Keratinocyte (primary cell): ENCODE data around the gene GRM4. TPM values are rescaled to one million over a fixed set of nuclear protein-coding genes. Genes with fewer than 3 reads are reported as not detected.
A peak's percentile ranks its signal among the peaks of the same experiment; 100 is the strongest.

Experiments used
- DNase-seq: peaks from one replicate; pipeline ENCODE4 v3.0.0-alpha.2; 2011; ENCODE audit warnings: low read depth, missing footprints, low spot score
- FAIRE-seq: peaks from 2 replicates; lab custom pipeline; 2011; peaks lifted over from hg19 to GRCh38; lab: Jason Lieb, UNC
- H2AFZ ChIP-seq: 2 replicates; pipeline ENCODE4 v1.6.0; 2012; ENCODE audit warnings: low read length, control low read depth, inconsistent platforms; ENCODE audit not compliant: control insufficient read depth
- H3K27ac ChIP-seq: 2 replicates; pipeline ENCODE4 v1.5.1; 2011; ENCODE audit warnings: low read length; ENCODE audit not compliant: control insufficient read depth, insufficient read depth
- H3K27me3 ChIP-seq: 3 replicates; pipeline ENCODE4 v1.6.0; 2011; ENCODE audit warnings: low read length; ENCODE audit not compliant: control insufficient read depth, insufficient read depth; ENCODE audit errors: extremely low read depth
- H3K36me3 ChIP-seq, 2 experiments: 2 replicates in 1 of 2; 3 replicates in 1 of 2; pipeline ENCODE4 v1.5.1; 2011; ENCODE audit warnings: low read length in 2 of 2, mild to moderate bottlenecking in 1 of 2; ENCODE audit not compliant: control insufficient read depth in 2 of 2, insufficient read depth in 2 of 2; ENCODE audit errors: extremely low read depth in 1 of 2
- H3K4me1 ChIP-seq: 3 replicates; pipeline ENCODE4 v1.5.1; 2011; ENCODE audit warnings: low read length; ENCODE audit not compliant: control insufficient read depth, insufficient read depth; ENCODE audit errors: extremely low read depth
- H3K4me2 ChIP-seq: 3 replicates; pipeline ENCODE4 v1.6.0; 2011; ENCODE audit warnings: low read depth, low read length; ENCODE audit not compliant: control insufficient read depth, insufficient read depth; ENCODE audit errors: extremely low read depth
- H3K4me3 ChIP-seq, 3 experiments: fragments of 200-600 bp in 1 of 3; sonication (generic) in 1 of 3; 2 replicates in 2 of 3; 3 replicates in 1 of 3; pipeline ENCODE4 v1.5.1; 2011 to 2016; ENCODE audit warnings: low read length in 3 of 3, mild to moderate bottlenecking in 3 of 3, control low read depth in 2 of 3, inconsistent platforms in 1 of 3, low read depth in 1 of 3, mixed read lengths in 1 of 3, mixed run types in 1 of 3, moderate library complexity in 1 of 3; ENCODE audit not compliant: control insufficient read depth in 2 of 3, insufficient read depth in 2 of 3; ENCODE audit errors: extremely low read depth in 1 of 3
- H3K79me2 ChIP-seq: 2 replicates; pipeline ENCODE4 v1.6.0; 2012; ENCODE audit warnings: low read length; ENCODE audit not compliant: control insufficient read depth, insufficient read depth
- H3K9ac ChIP-seq: 3 replicates; pipeline ENCODE4 v1.6.0; 2011; ENCODE audit warnings: low read length; ENCODE audit not compliant: control insufficient read depth, insufficient read depth; ENCODE audit errors: extremely low read depth
- H3K9me1 ChIP-seq: 3 replicates; pipeline ENCODE4 v1.6.0; 2011; ENCODE audit warnings: low read length; ENCODE audit not compliant: control insufficient read depth, insufficient read depth; ENCODE audit errors: extremely low read depth
- H3K9me3 ChIP-seq: 2 replicates; pipeline ENCODE4 v1.5.1; 2012; ENCODE audit warnings: low read depth, low read length; ENCODE audit not compliant: control insufficient read depth
- H4K20me1 ChIP-seq: 3 replicates; pipeline ENCODE4 v1.6.0; 2011; ENCODE audit warnings: low read length; ENCODE audit not compliant: control insufficient read depth, insufficient read depth; ENCODE audit errors: extremely low read depth
- EZH2 ChIP-seq: IDR thresholded peaks from one replicate; pipeline ENCODE4 v1.6.1; 2012; ENCODE audit warnings: inconsistent platforms, mild to moderate bottlenecking, low read length, moderate library complexity
- dilution Hi-C: fragments of 300-500 bp; cut with MboI; formaldehyde crosslinking; loops from one replicate; pipeline ENCODE4 v1.7.0; 2020; ENCODE audit warnings: low sequenced_read_pairs; ENCODE audit not compliant: extremely low pct_ligation_motif_present
- polyA plus RNA-seq, 5 experiments: library from polyadenylated mRNA; depleted of rRNA in 3 of 5; stranded (reverse) in 3 of 5; stranded (forward) in 1 of 5; unstranded in 1 of 5; fragments of >200 nt; gene quantifications; 1 replicate in 1 of 5; 2 replicates in 3 of 5; 3 replicates in 1 of 5; pipeline versions ENCODE4 v1.2.1 to v1.2.3, GENCODE V29; 2011 to 2012; ENCODE audit warnings: missing spikeins in 2 of 5, low read depth in 1 of 5, low replicate concordance in 1 of 5
- TF ChIP-seq, protein P1 (sequence below), 3 experiments: IDR thresholded peaks in 1 of 3; conservative IDR thresholded peaks in 1 of 3; optimal IDR thresholded peaks in 1 of 3; 2 replicates in 2 of 3; 3 replicates in 1 of 3; pipeline versions ENCODE3 to v1.5.1; 2011; ENCODE audit warnings: low read length in 3 of 3, mild to moderate bottlenecking in 3 of 3, moderate library complexity in 2 of 3, control low read depth in 1 of 3, inconsistent platforms in 1 of 3; ENCODE audit not compliant: insufficient read depth in 2 of 3; ENCODE audit errors: extremely low read depth in 1 of 3

Gene GRM4
- polyA plus RNA-seq, 1 donor (not counting 4 experiments of a cell fraction or from before 2014, with no cell fraction given), result not detected

DNA sequence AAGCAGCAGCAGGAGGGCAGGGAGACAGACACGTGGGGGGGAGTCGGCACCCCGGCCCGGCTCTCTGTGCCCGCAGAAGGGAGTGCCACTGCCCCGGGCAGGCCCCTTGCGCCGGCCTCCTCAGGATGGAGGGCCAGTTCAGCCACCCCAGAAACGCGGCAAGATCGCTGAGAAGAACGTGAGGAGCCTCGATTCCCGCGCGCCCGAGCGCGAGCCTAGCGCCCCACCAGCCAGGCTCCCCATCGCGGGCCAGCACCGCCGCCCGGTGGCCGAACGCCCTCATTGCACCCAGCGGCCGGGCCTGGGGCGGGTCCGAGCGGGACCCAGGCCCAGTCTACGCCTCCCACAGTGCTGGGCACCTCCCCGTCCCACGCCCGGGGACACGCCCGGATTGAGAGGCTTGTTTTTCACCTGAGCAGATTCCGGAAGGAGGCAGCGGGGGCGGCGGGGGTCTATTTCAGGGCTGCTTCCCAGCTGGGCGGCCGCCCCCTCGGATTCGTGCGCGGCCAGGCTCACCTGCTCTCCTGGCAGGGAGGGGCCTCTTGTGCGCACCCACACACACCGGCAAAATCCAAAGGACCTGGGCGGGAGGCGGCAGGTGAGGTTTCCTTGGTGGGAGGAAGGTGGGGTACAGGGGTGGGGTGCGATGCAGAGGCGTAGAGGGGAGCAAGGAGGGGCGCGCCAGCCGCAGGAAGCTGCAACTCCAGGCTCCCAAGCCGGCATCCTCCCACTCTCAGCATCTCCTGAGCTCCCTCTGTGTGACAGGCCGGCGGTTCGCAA is 9.0 kb upstream of the GRM4 start:
- dilution Hi-C loops, result no loop called here
- H3K27ac ChIP-seq, result no peak overlapping the region
- no peaks in the 10 kb centered on the region for H3K36me3 ChIP-seq
- DNase-seq, result no peak
- H3K79me2 ChIP-seq, result no peaks in the 10 kb centered on the region
- H4K20me1 ChIP-seq, result no peaks in the 10 kb centered on the region
- H2AFZ ChIP-seq, result peak overlapping the region; percentile 6
- H3K4me2 ChIP-seq, result peak overlapping the region; percentile 74
- peak overlapping the region in 1 of 3 experiments; percentile 38 for H3K4me3 ChIP-seq
- peaks cover 3% of the 10 kb centered on the region for H3K4me1 ChIP-seq
- no peaks in the 10 kb centered on the region for H3K9me1 ChIP-seq
- peaks cover 3% of the 10 kb centered on the region for H3K9me3 ChIP-seq
- no peak for TF ChIP-seq EZH2
- TF ChIP-seq, protein P1, sequence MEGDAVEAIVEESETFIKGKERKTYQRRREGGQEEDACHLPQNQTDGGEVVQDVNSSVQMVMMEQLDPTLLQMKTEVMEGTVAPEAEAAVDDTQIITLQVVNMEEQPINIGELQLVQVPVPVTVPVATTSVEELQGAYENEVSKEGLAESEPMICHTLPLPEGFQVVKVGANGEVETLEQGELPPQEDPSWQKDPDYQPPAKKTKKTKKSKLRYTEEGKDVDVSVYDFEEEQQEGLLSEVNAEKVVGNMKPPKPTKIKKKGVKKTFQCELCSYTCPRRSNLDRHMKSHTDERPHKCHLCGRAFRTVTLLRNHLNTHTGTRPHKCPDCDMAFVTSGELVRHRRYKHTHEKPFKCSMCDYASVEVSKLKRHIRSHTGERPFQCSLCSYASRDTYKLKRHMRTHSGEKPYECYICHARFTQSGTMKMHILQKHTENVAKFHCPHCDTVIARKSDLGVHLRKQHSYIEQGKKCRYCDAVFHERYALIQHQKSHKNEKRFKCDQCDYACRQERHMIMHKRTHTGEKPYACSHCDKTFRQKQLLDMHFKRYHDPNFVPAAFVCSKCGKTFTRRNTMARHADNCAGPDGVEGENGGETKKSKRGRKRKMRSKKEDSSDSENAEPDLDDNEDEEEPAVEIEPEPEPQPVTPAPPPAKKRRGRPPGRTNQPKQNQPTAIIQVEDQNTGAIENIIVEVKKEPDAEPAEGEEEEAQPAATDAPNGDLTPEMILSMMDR (optimal IDR thresholded peaks at IDR 0.05 in 1 of 3, IDR thresholded peaks at IDR 0.05 in 1 of 3, conservative IDR thresholded peaks at IDR 0.05 in 1 of 3; ENCODE audit: extremely low read depth in 1 of 3, insufficient read depth in 2 of 3, low read length in 3 of 3), result peak; percentile 80 to 95 (median 90)
- H3K9ac ChIP-seq, result no peak overlapping the region
- peaks cover 44% of the 10 kb centered on the region for H3K27me3 ChIP-seq
- FAIRE-seq, result no peak

DNA sequence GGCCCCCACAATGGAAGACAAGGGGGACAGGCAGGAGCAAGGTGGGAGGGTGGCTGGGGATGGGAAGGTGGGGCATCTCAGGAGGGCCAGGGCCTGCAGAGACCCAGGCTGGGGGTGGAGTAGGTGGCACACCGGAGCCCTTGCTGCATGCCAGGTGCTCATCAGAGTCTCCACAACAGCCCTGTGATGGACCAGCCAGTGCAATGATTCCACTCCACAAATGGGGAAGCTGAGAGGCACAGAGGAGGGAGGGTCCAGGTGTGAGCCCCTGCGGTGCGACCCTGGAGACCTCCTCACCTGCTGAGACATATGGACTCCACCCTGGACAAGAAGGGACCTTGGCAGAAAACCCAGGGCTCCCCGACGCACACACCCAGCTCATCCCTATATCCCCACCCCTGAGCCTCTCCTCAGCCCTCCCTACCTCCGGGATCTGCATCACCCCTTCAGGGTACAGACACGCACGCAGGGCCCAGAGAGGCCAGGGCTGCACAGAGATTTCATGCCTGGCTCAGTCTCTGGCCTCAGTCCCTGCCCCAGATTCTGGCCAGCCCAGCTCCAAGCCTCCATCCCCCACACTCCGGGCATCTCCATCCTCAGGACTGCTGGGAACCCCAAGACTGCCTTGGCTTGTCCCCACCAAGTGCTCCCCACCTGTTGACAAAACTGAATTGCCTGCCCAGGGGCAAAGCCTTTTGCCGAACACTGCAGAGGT is 7.1 kb upstream of the GRM4 start:
- no peak overlapping the region for H2AFZ ChIP-seq
- H3K79me2 ChIP-seq, result no peaks in the 10 kb centered on the region
- H3K4me3 ChIP-seq, result no peak overlapping the region
- dilution Hi-C loops, result no loop called here
- H3K9me1 ChIP-seq, result no peaks in the 10 kb centered on the region
- H4K20me1 ChIP-seq, result no peaks in the 10 kb centered on the region
- H3K4me2 ChIP-seq, result no peak overlapping the region
- H3K36me3 ChIP-seq, result no peaks in the 10 kb centered on the region
- H3K4me1 ChIP-seq, result peaks cover 3% of the 10 kb centered on the region
- H3K9me3 ChIP-seq, result no peaks in the 10 kb centered on the region
- peaks cover 49% of the 10 kb centered on the region for H3K27me3 ChIP-seq
- H3K9ac ChIP-seq, result no peak overlapping the region
- no peak for TF ChIP-seq EZH2
- TF ChIP-seq, protein P1 (optimal IDR thresholded peaks at IDR 0.05 in 1 of 3, IDR thresholded peaks at IDR 0.05 in 1 of 3, conservative IDR thresholded peaks at IDR 0.05 in 1 of 3; ENCODE audit: extremely low read depth in 1 of 3, insufficient read depth in 2 of 3, low read length in 3 of 3), result no peak
- H3K27ac ChIP-seq, result no peak overlapping the region
- DNase-seq, result no peak
- no peak for FAIRE-seq
